Left cardiac atrium (tissue), 4 donors: ENCODE results near the gene EPG5. TPM values are rescaled to one million over a fixed set of nuclear protein-coding genes. Genes with fewer than 3 reads are reported as not detected.
A peak's percentile ranks its signal among the peaks of the same experiment; 100 is the strongest.
"Not testable (repeated sequence)": the region's sequence is repeated elsewhere in the genome, so short reads cannot be mapped to it uniquely, and the experiment has no call there.

Experiments
- ATAC-seq, 2 donors: fragments of 200-7000 bp; cut with Tn5 transposase; one replicate each; pipeline ENCODE4 v1.9.1; 2020; ENCODE audit warnings: mild to moderate bottlenecking in 2 of 2, moderate library complexity in 2 of 2
- DNase-seq: peaks from one replicate; pipeline ENCODE4 v3.0.0-alpha.2; 2020
- intact Hi-C, 2 donors: fragments of 100-400 bp; cut with DNase I; formaldehyde crosslinking; loops; one replicate each; pipeline versions ENCODE4 v1.14.1 to v1.15.1; 2022 to 2023
- total RNA-seq, 2 donors: library from RNA; stranded (reverse); fragmentation: NEBNext Ultra II Directional; extraction: Animal tissue kit (Norgen Biotek cat#: 25700); gene quantifications; one replicate each; pipeline ENCODE4 v1.2.1, GENCODE V29; 2021
- donor health status: DM: no; HTN: yes; CAD: no.
- donor health status: DM: no; HTN: yes; CAD: no; lungs with severe emphysema.
- donor health status: DM: yes; HTN: yes; CAD: no.
- donor health status: Dilated cardiomyopathy.

The EPG5 gene
- total RNA-seq, 2 donors from 2014 or later = 19.5 to 23.3 TPM

DNA sequence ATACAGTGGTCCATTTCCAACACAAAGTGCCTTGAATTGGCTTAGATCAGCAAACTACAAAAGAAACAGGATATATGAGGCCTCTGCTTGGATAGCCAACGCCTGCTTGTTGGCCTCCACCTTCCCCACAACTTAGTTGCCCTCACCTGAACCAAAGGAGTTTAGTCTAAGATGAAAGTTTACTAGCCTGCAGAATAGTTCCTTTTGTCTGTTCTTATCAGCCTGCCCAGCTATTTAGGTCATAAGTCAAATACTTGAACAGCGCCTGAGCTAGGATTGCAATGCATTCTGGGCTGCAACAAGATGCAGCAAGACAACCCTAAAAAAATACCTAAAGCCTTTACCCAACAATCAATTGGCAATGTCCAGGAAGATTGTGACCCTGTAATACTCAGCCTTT is 13.1 kb upstream of the EPG5 start:
- ATAC-seq (no peak), DNase-seq (no peak)
- intact Hi-C loops = no loop called here

DNA sequence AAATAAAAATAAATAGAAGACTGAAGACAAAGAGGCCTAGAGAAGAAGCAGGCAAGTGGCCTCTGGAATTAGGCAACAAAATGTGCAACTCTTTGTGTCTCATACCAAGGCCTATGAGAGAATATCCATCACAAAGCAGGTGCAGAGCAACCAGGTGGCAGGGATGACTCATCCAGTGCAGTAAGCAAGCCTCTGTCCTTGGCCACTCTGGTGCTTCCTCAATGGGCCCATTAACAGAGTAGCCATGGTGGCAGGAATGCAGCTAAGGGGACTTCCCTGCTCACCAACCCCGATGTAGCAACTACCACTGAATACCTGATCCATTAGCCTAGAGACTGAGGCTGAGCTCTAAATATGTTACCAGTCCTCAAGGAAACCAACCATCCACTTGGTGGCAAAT is 11.0 kb upstream of the EPG5 start:
- DNase-seq (no peak), ATAC-seq (no peak)
- intact Hi-C loops = loop anchor here (5.0 to 10.0 kb wide), 3 partner anchors 97 to 313 kb away; partner anchors contain the start of gene PSTPIP2 (in 1 of the 2)

DNA sequence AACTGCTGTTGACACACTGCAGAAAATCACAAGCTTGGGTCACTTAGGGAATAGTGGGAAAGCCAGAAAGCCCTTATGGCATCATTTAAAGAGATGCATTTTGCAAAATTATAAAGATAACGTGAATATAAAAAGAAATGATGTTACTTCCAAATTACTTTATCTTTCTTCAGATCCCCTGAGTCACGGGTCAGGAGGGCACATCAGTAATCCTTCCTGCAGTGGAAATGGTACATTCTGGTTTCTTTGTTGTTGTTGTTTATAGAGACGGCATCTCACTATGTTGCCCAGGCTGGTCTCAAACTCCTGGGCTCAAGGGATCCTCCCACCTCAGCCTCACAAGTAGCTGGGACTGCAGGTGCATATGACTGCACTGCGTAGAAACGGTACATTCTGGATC is 9.8 kb upstream of the EPG5 start:
- DNase-seq = no peak
- ATAC-seq = no peak
- intact Hi-C loops = loop anchor here (5.0 to 10.0 kb wide), 3 partner anchors 98 to 312 kb away; partner anchors contain the start of gene PSTPIP2 (in 1 of the 2)

DNA sequence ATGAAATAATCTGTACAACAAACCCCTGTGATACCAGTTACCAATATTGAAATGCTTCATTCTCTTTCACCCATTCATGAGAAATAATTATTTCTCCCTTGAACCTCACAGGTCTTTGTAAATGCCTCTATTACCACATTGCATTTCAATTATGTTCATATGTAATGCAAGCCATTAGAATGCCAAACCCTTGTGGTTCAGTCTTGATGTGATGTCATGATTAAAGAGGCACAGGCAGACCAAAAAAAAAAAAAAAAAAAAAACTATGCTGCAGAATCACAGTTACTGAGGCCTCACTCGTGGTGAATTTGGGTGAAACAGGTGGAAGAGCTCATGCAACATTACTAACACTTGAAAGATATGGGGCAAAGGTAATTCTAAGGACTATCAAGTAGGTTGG is 9.4 kb upstream of the EPG5 start:
- DNase-seq = no peak
- intact Hi-C loops = loop anchor here (5.0 to 10.0 kb wide), 3 partner anchors 98 to 312 kb away; partner anchors contain the start of gene PSTPIP2 (in 1 of the 2)
- no peak for ATAC-seq

DNA sequence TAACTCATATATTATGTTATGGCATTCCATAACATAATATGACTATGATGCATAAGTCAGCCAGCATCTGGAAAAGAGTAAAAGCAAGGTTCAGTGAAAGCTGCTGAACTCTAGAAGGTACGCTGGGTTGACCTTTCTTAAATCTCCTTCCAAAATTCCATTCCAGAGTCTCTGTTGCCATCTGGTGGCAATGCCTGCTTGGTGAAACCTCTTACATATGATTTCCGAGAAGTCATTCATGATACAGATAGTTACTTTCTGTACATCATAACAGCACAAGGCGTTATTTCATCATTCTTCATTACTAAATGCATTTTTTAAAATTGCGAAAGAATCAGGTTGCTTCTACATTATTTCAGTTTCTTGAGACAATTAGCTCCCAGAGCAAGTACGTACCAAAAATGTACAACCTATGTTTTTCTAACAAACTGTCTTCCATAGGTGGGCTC is 7.0 kb upstream of the EPG5 start:
- ATAC-seq (peak; percentile 83), DNase-seq (peak; percentile 37)
- intact Hi-C loops = loop anchor here in 1 of 2 donors (5.0 to 10.0 kb wide), 3 partner anchors 101 to 309 kb away; partner anchors contain the start of gene PSTPIP2

DNA sequence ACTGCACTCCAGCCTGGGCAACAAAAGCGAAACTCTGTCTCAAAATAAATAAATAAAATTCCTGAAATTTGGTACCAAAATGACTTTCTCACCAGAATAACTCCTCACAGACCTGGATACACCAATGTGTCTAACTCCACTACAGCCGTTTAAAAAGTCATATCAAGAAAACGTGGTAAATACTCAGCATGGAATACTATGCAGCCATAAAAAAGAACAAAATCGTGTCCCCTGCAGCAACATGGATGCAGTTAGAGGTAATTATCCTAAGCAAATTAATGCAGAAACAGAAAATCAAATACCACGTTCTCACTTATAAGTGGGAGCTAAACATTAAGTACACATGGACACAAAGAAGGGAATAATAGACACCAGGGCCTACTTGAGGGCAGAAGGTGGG is 2.2 kb downstream of the EPG5 start:
- intact Hi-C loops = loop anchor here in 1 of 2 donors (5.0 kb wide), 1 partner anchor 43 kb away; no protein-coding TSS in a partner anchor
- ATAC-seq, DNase-seq: not testable (repeated sequence)

DNA sequence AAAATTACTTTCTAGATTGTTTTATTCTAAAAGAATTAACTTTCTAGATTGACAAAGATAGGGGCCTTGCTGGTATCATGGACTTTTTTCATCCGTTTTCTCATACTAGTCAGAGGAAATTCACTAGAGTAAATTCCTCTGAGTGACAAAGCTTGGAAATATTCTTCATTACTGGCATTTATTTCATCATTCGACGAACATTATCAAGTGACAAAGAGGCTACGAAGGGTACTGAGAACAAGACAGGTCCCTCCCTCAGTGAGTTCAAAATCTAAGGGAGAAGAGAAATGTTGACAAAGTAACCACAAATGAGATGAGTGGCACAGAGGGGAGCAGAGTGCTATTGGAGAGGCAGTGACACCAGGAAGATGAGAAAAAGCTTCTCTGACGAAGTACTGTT is 4.3 kb downstream of the EPG5 start:
- ATAC-seq = no peak
- no peak for DNase-seq
- intact Hi-C loops = no loop called here

DNA sequence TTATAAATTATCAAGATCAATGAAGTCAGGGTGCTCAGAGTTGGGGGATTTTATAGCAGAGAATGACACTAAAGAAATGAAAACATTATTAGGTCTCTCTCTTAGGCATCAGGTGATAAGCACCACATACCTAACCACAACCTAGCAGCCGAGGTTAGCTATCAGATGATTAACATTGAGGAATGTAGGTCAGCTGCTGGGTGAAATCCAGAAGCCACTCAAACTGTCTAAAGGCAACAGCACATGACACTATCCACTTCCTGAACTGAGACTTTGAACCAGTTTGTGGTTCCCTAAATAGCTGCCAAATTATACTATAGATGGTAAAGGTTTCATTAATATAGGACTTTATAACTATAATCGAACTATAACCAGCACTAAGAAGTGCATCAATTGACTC is 4.7 kb downstream of the EPG5 start:
- ATAC-seq (no peak), DNase-seq (no peak)
- intact Hi-C loops = no loop called here

DNA sequence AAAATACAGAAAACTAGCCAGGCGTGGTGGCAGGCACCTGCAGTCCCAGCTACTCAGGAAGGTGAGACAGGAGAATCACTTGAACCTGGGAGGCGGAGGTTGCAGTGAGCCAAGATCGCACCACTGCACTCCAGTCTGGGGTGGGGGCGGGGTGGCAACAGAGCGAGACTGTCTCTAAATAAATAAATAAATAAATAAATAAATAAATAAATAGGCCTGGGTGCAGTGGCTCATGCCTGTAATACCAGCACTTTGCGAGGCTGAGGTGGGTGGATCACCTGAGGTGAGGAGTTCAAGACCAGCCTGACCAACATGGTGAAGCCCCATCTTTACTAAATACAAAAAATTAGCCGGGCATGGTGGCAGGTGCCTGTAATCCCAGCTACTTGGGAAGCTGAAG is 7.6 kb downstream of the EPG5 start:
- intact Hi-C loops = not testable (repeated sequence)

DNA sequence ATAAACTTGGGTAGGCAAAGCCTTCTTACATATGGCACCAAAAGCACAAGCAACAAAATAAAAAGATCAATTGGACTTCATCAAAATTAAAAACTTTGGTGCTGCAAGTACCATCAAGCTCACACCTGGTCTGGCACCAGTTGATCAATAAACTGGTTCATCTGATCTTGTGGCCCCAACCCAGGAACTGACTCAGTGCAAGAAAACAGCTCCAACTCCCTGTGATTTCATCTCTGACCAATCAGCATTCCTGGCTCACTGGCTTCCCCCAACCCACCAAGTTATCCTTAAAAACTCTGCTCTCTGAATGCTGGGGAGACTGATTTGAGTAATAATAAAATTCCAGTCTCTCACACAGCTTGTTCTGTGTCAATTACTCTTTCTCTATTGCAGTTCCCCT is 8.4 kb downstream of the EPG5 start:
- no peak for ATAC-seq
- intact Hi-C loops = no loop called here
- DNase-seq = no peak

More for the DNA sequence above, 7.6 kb downstream of the EPG5 start:
- not testable (repeated sequence) for DNase-seq, ATAC-seq

DNA sequence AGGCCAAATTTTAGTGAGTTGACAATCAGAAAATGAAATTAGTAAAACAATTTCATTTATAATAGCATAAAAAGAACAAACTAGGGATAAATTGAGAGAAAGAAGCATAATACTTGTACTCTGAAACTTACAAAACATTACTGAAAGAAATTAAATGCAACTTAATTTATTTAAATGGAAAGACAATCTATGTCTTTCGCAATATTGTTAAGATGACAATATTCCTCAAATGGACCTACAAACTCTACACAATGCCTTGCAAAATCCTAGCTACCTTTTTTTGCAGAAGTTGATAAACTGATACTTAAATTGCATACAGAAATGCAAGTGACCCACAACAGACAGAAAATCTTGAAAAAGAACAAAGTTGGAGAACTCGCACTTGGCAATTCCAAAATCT is 9.1 kb downstream of the EPG5 start:
- ATAC-seq = no peak

DNA sequence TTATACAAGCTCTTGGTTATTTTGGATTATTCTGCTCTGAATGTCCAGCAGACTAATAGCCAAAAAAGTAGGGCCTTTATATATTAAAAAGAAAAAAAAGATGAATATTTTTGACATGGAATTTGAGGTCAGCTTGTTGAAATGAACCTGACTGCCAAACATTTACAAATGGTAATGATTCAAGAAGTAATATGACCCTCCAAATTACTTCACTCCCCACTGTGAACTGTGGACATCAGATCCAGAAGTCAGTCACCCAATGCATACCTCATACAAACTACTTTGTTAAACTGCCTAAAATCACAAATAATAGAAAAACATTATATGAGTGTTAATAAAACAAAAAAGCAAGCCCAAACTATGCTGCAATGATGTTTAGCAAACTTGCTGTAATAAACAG is 10.0 kb downstream of the EPG5 start:
- DNase-seq (no peak), ATAC-seq (no peak)
- intact Hi-C loops = no loop called here

More for the DNA sequence above, 9.1 kb downstream of the EPG5 start:
- no peak for DNase-seq
- intact Hi-C loops = no loop called here

DNA sequence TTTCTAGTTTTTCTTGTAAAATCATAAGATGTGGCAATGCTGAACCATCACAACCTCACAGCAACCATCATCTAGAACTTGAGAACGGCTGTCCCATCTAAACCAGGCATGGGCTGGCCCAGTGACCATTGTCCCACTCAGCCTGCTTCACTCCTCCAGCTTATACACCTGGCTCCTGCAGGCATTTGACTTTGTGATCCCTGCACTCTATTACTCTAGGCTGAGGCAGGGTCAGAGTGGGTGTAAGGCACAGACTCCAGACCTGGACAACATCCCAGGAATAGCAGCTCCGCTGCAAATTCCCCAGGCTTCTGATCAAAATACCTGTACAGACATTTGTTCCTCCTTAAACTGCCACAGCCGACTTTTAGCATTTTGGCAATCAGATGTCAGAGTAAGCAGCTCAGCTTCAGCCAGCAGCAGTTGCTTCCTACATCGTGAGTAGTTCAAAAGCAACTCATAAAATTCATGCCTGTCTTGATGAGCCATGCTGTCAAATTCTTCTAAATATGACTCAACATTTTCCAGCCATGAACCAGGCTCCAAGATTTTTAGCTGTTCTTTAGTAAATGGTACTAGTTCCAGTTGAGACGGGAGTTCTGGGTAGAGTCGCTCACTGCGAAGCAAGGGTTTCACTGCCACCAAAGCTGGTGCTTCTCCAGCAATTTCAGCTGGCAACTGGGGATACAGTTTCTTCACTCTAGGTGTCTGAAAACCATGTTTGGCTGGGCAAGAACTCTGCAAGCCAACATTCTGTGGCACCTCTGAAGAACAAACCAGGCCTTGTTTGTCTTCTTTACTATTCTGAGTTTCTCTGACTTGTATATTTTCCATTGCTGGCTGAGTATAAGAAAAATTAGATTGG is 12.8 kb downstream of the EPG5 start:
- ATAC-seq = peak in 1 of 2 donors; percentile 62
- intact Hi-C loops = no loop called here
- no peak for DNase-seq

DNA sequence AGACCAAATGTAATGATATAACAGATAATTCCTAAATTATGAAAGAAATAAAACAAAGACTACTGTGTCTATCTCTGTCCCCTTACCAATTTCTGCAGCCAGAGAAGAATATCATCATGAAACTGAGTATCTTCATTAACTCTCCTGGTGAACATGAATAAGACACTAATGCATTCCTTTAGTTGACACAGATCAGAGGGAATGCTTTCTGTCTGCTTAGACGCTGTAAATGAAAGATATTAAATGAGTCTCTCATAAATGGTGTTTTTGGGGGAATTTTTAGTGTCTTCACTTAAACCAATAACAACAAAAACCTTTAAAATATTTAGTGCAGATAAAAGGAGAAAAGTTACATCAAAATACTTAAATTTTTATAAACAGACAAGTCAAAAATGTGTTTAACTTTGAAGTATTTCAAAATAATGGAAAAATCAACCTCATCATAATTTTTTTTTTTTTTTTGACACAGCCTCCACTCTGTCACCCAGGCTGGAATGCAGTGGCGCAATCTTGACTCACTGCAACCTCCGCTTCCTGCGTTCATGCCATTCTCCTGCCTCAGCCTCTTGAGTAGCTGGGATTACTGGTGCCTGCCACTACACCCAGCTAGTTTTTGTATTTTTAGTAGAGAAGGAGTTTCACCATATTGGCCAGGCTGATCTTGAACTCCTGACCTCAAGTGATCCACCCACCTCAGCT is 16.0 kb downstream of the EPG5 start:
- no peak for DNase-seq
- intact Hi-C loops = no loop called here
- peak in 1 of 2 donors; percentile 48 for ATAC-seq

DNA sequence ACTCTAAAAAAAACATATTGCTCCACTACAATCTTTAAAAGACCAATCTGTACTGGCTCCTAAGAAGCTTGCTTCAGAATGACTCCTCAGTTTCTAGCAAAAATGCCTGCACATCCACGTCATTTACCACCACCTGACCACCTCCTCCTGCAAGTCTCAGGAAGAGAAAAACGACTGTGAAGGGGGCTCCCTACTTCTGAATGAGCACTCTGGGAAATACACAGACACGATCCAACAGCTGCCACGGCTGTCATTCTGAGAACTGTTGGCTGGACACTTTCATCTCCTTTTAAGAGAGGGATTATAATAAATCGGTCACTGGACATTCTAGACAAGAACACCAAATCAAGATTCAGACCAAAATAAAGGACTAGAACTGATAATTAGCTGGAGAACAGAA is 21.5 kb downstream of the EPG5 start:
- intact Hi-C loops = no loop called here
- DNase-seq (no peak), ATAC-seq (no peak)

DNA sequence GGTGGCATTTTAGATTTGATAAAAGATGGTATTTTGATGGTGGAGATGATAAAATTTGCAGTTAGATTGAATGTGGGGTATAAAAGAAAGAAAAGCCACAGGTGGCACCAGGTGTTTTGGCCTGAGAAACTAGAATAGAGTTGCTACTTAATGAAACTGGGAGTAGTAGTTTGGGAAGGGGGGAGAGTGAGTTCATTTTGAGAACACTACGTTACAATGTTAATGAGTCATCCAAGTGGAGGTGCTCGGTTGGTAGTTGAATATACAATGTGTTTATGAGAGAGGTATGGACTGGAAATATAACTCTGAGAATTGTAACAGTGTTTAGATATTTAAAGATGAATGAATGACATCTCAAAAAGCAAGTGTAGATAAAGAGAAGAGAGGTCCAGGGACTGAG is 26.4 kb downstream of the EPG5 start:
- ATAC-seq = no peak
- DNase-seq = no peak
- intact Hi-C loops = no loop called here

DNA sequence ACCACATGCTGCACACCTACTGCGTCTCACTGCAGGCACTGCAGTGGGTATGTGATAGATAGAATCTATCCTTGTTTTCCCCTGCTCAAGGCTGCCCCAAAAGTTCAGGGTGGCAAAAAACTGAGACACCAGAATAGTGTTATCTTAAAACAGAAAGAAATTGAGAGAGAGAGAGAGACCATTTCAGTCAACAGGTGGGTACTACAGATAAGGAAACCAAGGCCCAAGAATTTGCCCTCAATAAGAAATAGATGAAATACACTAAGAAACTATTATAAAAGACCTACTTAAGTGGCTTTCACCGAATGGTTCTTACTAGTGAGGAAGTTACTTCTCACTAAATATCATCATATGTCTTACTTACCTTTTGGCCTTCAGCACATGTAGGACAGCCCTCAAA is 27.9 kb downstream of the EPG5 start:
- no peak for DNase-seq
- ATAC-seq = no peak
- intact Hi-C loops = no loop called here

DNA sequence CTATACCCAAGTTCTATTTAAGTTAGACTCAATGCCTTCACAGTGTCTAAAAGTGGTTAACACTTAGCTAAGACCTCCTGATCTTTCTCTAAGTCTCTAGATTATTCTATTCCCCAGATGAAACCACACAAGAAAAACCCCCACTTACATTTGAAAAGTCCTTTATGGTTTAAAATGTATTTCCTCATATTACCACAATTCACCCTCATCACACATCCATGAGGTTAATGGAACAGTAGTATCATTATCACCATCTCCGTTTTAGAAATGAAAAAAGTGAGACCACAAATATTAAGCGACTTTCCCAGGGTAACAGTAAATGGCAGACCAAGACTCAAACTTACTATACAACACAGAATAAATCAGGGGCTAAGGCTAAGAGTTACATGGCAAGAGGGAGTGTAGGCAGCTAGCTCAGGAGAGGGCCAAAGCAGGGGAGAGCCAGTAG is 28.6 kb downstream of the EPG5 start:
- intact Hi-C loops = no loop called here
- ATAC-seq (peak in 1 of 2 donors; percentile 27), DNase-seq (no peak)

DNA sequence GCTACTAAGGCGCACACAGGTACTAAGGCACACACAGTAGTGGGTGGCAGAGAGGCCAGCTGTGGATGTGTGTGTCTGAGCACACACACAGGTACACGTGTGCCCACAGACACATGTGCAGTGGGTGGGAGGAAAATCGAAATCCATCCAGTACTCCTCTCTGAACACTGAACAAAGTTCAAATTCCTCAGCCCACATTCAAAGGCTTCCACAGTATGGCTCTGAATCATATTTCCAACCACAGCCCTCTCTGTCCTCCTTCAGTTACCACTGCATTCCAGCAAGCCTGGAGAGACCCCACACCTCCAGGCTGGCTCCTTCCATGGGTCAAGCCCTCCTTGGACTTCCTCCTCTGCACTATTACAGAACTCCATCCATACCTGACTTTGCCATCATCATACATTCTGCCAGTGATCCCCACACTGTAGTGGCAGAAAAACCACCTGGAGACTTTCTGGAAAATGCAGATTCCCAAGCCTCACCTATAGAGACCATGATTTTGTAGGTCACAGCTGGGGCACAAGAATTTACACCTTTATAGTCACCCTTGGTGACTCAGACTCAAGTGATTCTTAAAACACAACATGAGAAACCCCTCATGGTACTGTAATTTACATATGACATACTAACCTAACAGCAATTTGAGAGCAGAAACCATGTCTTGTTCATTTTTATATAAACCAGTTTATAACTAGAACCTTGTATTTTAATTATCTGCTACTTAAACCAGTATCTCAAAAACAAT is 31.4 kb downstream of the EPG5 start:
- intact Hi-C loops = no loop called here
- DNase-seq (no peak), ATAC-seq (no peak)
